ENCODE measurements around the gene FLVCR2.

DNA sequence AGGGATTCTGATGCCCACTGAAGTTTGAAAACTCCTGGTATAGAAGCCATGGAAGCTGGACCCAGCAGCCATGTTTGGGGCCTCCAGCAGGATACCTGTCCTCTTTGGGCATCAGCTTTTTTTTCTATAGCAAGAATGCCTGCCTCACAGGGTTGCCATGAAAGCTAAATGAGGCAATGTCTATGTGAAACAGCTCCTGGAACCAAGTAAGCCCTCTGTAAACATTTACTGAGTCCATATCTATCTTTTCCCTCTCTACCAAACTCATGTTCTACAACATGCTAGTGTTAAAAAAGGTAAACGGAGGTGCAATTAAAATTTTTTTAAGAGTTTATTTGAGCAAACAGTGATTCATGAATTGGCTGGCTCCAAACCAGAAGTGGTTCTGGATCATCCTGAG lies 28.6 kb downstream of the FLVCR2 start:
- TF ChIP-seq CTCF (IDR thresholded peaks at IDR 0.05) = no peak
- no peak for TF ChIP-seq POLR2A (IDR thresholded peaks at IDR 0.05)
